ENCODE data around the gene TP53BP2.

- TF ChIP-seq, protein P1, sequence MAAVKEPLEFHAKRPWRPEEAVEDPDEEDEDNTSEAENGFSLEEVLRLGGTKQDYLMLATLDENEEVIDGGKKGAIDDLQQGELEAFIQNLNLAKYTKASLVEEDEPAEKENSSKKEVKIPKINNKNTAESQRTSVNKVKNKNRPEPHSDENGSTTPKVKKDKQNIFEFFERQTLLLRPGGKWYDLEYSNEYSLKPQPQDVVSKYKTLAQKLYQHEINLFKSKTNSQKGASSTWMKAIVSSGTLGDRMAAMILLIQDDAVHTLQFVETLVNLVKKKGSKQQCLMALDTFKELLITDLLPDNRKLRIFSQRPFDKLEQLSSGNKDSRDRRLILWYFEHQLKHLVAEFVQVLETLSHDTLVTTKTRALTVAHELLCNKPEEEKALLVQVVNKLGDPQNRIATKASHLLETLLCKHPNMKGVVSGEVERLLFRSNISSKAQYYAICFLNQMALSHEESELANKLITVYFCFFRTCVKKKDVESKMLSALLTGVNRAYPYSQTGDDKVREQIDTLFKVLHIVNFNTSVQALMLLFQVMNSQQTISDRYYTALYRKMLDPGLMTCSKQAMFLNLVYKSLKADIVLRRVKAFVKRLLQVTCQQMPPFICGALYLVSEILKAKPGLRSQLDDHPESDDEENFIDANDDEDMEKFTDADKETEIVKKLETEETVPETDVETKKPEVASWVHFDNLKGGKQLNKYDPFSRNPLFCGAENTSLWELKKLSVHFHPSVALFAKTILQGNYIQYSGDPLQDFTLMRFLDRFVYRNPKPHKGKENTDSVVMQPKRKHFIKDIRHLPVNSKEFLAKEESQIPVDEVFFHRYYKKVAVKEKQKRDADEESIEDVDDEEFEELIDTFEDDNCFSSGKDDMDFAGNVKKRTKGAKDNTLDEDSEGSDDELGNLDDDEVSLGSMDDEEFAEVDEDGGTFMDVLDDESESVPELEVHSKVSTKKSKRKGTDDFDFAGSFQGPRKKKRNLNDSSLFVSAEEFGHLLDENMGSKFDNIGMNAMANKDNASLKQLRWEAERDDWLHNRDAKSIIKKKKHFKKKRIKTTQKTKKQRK (IDR thresholded peaks at IDR 0.05; ENCODE audit: low read depth, low read length): no peak
- TF ChIP-seq CTCF (IDR thresholded peaks at IDR 0.05 in 2 of 3, conservative IDR thresholded peaks at IDR 0.05 in 1 of 3; ENCODE audit: control insufficient read depth in 2 of 3, extremely low read depth in 1 of 3, insufficient read depth in 1 of 3, low read depth in 3 of 3, low read length in 3 of 3) (no peak), YY1 (IDR thresholded peaks at IDR 0.05; ENCODE audit: low read depth, low read length) (no peak), CBX3 (IDR thresholded peaks at IDR 0.05; ENCODE audit: borderline replicate concordance, low read depth) (no peak), ZNF24 (IDR thresholded peaks at IDR 0.05) (no peak), NRF1 (conservative IDR thresholded peaks at IDR 0.05; ENCODE audit: low read depth, low read length) (no peak), YBX1 (IDR thresholded peaks at IDR 0.05) (no peak), RFX5 (IDR thresholded peaks at IDR 0.05; ENCODE audit: low read depth, low read length) (no peak), POLR2A (IDR thresholded peaks at IDR 0.05; ENCODE audit: low read depth, low read length) (no peak), ZNF592 (IDR thresholded peaks at IDR 0.05) (no peak), PAX5 (IDR thresholded peaks at IDR 0.05; ENCODE audit: borderline replicate concordance, low read depth, low read length) (no peak), MXI1 (IDR thresholded peaks at IDR 0.05; ENCODE audit: low read depth, low read length) (no peak), CBX5 (IDR thresholded peaks at IDR 0.05; ENCODE audit: low read depth) (no peak), TCF12 (IDR thresholded peaks at IDR 0.05; ENCODE audit: low read depth, low read length) (no peak)
These were observed 53.7 kb downstream of the TP53BP2 start for GRCh38 chr1:223792046-223792445.

Data from GM12878 (cell line).